HG03571 (cell line): ENCODE results near the gene EDEM1.
A peak's percentile ranks its signal among the peaks of the same experiment; 100 is the strongest.
"Not testable (repeated sequence)": the region's sequence is repeated elsewhere in the genome, so short reads cannot be mapped to it uniquely, and the experiment has no call there.

Experiments
- ATAC-seq: cut with Tn5 transposase; IDR thresholded peaks from one replicate; pipeline ENCODE4 v1.9.1; 2021; ENCODE audit not compliant: unreplicated experiment

Gene EDEM1

GRCh38 chr3:5172018-5172417 lies 15.5 kb upstream of the EDEM1 start:
- ATAC-seq: no peak

- not testable (repeated sequence) for ATAC-seq
These were observed 8.5 kb upstream of the EDEM1 start for GRCh38 chr3:5179036-5179435.

GRCh38 chr3:5181469-5182141 lies 5.9 kb upstream of the EDEM1 start:
- peak; percentile 62 for ATAC-seq

GRCh38 chr3:5183714-5184113 lies 3.8 kb upstream of the EDEM1 start:
- not testable (repeated sequence) for ATAC-seq

- ATAC-seq: no peak
These were observed 3.0 kb upstream of the EDEM1 start for GRCh38 chr3:5184499-5184898.

- ATAC-seq: no peak
These were observed 2.3 kb upstream of the EDEM1 start for GRCh38 chr3:5185093-5185673.

- no peak for ATAC-seq
These were observed 1.2 kb upstream of the EDEM1 start for GRCh38 chr3:5186089-5186857.

- no peak for ATAC-seq
These were observed 700 bp upstream of the EDEM1 start for GRCh38 chr3:5186858-5187155.

- peak; percentile 5 for ATAC-seq
These were observed 462 bp downstream of the EDEM1 start for GRCh38 chr3:5187920-5188418.

GRCh38 chr3:5188419-5189221 lies 1.1 kb downstream of the EDEM1 start:
- no peak for ATAC-seq

GRCh38 chr3:5190147-5190791 lies 2.8 kb downstream of the EDEM1 start:
- no peak for ATAC-seq

- ATAC-seq: no peak
These were observed 4.2 kb downstream of the EDEM1 start for GRCh38 chr3:5191555-5192304.

- no peak for ATAC-seq
These were observed 5.3 kb downstream of the EDEM1 start for GRCh38 chr3:5192571-5193365.

- no peak for ATAC-seq
These were observed 6.8 kb downstream of the EDEM1 start for GRCh38 chr3:5194341-5194740.

GRCh38 chr3:5194801-5195509 lies 7.4 kb downstream of the EDEM1 start:
- ATAC-seq: peak; percentile 32

GRCh38 chr3:5195605-5196004 lies 8.1 kb downstream of the EDEM1 start:
- no peak for ATAC-seq

GRCh38 chr3:5197022-5197421 lies 9.5 kb downstream of the EDEM1 start:
- ATAC-seq: no peak

GRCh38 chr3:5197470-5198312 lies 10.2 kb downstream of the EDEM1 start:
- ATAC-seq: peak; percentile 51
